Mesodermal cell (in vitro differentiated cells): ENCODE measurements around the gene KRTAP12-4.
"Not testable (repeated sequence)": the region's sequence is repeated elsewhere in the genome, so short reads cannot be mapped to it uniquely, and the experiment has no call there.

Source experiments
- H3K27ac ChIP-seq: 2 replicates; pipeline ENCODE4 v1.7.0; 2013; ENCODE audit warnings: mild to moderate bottlenecking, low read depth, low read length, moderate library complexity; ENCODE audit not compliant: severe bottlenecking
- H3K36me3 ChIP-seq: 2 replicates; pipeline ENCODE4 v1.7.1; 2013; ENCODE audit warnings: mild to moderate bottlenecking, low read length, moderate library complexity; ENCODE audit not compliant: control insufficient read depth, insufficient read depth
- H3K4me1 ChIP-seq: one replicate; pipeline ENCODE4 v1.7.1; 2013; ENCODE audit warnings: mild to moderate bottlenecking, low read length; ENCODE audit not compliant: insufficient read depth, control insufficient read depth, poor library complexity, severe bottlenecking
- H3K4me3 ChIP-seq: 2 replicates; pipeline ENCODE4 v1.7.0; 2013; ENCODE audit warnings: low read length, control low read depth, mild to moderate bottlenecking; ENCODE audit not compliant: insufficient read depth, poor library complexity, severe bottlenecking; ENCODE audit errors: extremely low read depth
- H3K9me3 ChIP-seq: 2 replicates; pipeline ENCODE4 v1.7.1; 2013; ENCODE audit warnings: mild to moderate bottlenecking, low read length, moderate library complexity; ENCODE audit not compliant: control insufficient read depth
- WGBS, 2 experiments: methylation state at CpG; one replicate each; pipeline ENCODE4 v1.1.5; 2013; ENCODE audit warnings: missing lambda C conversion rate in 2 of 2; ENCODE audit not compliant: insufficient coverage in 2 of 2; 5-methylcytosine and 5-hydroxymethylcytosine counted together

KRTAP12-4 gene

DNA sequence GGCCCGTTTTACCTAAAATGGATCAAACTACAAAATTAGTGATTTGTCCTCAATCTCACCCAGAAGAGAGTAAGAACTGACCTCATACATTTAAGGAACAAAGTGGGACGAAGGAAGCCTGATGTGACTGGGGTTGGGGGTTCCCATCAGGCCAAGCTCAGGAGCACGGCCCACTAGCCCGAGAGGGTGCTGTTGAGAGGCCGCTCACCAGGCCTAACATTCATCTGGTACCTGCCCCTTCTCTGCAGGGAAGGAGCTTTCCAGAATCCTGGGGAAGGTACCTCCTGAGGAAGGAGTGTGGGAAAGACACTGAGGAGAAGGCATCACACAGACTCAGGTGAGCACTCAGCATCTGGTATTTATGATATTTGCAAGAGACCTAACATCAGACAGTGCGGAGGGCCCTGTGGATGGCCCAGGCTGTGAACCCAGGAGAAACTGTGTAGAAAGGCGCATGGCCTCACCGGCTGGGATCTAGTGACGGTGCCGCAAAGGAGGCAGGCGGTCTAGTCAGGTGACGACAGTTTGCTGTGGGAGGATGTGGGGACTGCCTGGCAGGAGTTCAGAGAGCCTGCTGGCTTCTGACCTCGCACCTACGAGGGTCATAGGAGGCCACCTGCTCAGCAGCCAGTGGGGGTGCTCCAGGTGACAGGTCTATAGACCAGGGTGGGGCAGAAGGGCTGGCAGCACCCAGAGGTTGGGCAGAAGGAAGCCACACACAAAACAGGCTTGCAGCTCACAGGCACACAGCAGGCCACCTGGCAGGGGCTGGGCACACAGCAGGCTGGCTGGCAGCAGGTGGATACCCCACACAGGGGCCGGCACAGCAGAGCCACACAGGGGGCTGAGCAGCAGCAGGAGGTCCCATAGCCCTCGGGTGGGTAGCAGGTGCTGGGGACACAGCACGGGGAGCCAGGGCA lies 543 bp downstream of the KRTAP12-4 start:
- 86 to 91% methylated on average over 12 to 13 of the region's 17 CpGs for WGBS, 2 experiments

DNA sequence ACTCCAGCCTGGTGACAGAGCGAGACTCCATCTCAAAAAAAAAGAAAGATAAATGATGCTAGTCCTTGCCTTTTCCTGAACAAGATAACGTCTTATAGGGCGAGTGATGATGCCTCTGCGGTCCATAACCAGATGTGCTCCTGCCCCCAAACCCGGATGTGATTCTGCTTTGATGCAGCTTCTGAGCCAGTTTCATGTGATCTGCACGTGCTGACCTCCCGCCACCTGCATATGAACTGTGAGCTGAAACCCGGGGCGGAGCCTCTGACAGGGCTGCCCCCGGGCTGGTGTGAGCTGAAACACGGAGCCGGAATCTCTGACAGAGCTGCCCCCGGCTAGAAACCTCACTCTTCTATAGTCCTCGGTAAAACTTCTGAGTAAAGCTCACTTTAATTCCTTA lies 1.3 kb downstream of the KRTAP12-4 start:
- Histone ChIP-seq H3K4me3 (no peak overlapping the region), H3K27ac (no peak overlapping the region), H3K9me3 (peaks cover 10% of the 10 kb centered on the region), H3K4me1 (no peaks in the 10 kb centered on the region), H3K36me3 (no peaks in the 10 kb centered on the region)
- 80% methylated on average over 12 to 13 of the region's 14 CpGs for WGBS, 2 experiments

More for the DNA sequence above, 543 bp downstream of the KRTAP12-4 start:
- no peaks in the 10 kb centered on the region for H3K36me3 ChIP-seq
- no peak overlapping the region for H3K4me3 ChIP-seq
- H3K9me3 ChIP-seq, result peaks cover 10% of the 10 kb centered on the region
- H3K27ac ChIP-seq, result no peak overlapping the region
- peaks cover 5% of the 10 kb centered on the region for H3K4me1 ChIP-seq

DNA sequence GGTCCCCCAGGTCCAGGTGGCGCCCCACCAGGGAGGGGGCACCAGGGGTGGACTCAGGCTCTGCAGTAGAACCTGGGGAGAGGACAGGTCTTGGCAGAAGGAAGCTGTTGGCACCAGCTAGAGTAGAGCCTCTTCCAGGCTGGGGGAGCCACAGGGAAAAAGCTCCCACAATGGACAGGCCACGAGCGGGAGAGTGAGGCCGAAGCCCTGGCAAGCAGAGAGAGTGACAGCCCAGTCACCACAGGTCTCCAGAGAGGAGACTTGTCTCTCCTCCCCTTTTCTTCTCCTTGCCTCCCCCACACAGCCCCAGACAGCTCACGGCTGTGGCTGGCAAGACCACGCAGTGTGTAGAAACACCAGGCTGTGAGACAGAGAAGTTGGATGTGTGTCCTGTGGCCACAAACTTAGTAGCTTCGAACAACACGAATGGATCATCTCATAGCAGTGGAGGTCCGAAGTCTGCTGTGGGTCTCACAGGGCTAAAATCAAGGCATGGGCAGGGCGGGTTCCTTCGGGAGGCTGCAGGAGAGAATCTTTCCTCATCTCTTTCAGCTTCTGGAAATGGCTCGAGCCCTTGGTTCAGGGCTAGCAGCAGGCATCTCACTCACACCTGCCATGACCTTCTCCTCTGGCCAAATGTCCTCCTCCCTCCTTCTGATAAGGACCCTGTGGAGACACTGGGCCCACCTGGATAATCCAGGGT lies 3.3 kb downstream of the KRTAP12-4 start:
- no peaks in the 10 kb centered on the region for H3K4me1 ChIP-seq
- H3K36me3 ChIP-seq, result no peaks in the 10 kb centered on the region
- no peak overlapping the region for H3K4me3 ChIP-seq
- no peak overlapping the region for H3K27ac ChIP-seq
- H3K9me3 ChIP-seq, result no peaks in the 10 kb centered on the region
- 93% methylated on average over 10 to 12 of the region's 12 CpGs for WGBS, 2 experiments

DNA sequence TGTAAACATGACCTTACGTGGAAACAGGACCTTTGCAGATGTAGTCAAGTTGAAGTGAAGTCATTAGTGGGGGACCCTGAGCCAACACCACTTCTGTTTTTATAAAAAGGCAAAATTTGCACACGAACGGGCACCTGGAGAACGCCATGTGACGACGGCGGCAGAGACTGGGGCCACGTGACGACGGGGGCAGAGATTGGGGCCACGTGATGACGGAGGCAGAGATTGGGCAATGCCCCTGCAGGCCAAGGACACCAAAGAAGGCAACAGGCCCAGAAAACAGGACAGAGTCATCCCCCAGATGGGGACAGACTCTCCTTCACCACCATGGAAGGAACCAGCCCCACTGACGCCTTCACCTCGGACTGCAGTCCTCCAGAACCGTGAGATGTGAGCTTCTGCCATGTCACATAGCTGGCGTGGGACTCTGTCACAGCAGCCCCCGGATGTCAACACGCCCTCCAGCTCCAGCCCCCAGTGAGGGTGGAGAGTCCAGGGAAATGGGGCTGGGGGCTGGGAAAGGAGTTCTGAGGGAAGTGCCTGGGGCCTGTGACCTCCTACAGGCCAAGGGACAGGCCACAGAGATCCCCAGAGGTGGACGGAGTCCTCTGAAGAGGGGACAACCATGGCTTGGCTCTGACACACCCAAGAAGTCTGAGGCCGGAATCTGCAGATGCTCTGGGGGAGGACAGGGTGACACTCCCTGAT lies 4.0 kb downstream of the KRTAP12-4 start:
- WGBS, 2 experiments, result 92% methylated on average over 16 to 17 of the region's 20 CpGs
- no peaks in the 10 kb centered on the region for H3K4me1 ChIP-seq
- no peaks in the 10 kb centered on the region for H3K36me3 ChIP-seq
- no peak overlapping the region for H3K4me3 ChIP-seq
- H3K27ac ChIP-seq, result no peak overlapping the region
- peaks cover under 1% of the 10 kb centered on the region for H3K9me3 ChIP-seq

DNA sequence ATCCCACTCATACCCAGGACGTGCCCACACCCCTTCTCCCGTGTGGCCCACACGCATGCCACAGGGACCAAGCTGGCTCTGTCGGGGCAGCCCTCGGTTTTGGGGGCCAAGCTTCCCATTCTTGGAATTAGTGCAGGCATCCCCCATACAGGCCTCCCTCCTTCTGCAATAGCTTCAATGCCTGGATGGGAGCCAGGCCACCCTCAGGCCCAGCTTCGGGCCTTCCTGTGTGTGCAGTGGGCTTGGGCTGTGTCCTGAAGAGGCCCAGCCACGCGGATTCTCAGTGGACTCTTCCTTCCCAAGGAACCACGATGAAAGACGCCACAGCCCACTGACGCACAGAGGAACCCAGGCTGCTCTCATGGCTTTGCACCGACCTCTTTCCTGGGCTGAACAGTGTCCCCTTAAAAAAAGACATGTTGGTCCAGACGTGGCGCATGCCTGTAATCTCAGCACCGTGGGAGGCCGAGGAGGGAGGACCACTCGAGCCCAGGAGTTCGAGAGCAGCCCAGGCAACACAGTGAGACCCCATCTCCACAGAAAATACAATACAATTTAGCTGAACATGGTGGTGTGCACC lies 4.8 kb downstream of the KRTAP12-4 start:
- Histone ChIP-seq H3K4me1 (no peaks in the 10 kb centered on the region), H3K9me3 (peaks cover 5% of the 10 kb centered on the region), H3K4me3 (no peak overlapping the region), H3K36me3 (no peaks in the 10 kb centered on the region), H3K27ac (no peak overlapping the region)
- 92 to 94% methylated on average over 17 of the region's 18 CpGs for WGBS, 2 experiments

DNA sequence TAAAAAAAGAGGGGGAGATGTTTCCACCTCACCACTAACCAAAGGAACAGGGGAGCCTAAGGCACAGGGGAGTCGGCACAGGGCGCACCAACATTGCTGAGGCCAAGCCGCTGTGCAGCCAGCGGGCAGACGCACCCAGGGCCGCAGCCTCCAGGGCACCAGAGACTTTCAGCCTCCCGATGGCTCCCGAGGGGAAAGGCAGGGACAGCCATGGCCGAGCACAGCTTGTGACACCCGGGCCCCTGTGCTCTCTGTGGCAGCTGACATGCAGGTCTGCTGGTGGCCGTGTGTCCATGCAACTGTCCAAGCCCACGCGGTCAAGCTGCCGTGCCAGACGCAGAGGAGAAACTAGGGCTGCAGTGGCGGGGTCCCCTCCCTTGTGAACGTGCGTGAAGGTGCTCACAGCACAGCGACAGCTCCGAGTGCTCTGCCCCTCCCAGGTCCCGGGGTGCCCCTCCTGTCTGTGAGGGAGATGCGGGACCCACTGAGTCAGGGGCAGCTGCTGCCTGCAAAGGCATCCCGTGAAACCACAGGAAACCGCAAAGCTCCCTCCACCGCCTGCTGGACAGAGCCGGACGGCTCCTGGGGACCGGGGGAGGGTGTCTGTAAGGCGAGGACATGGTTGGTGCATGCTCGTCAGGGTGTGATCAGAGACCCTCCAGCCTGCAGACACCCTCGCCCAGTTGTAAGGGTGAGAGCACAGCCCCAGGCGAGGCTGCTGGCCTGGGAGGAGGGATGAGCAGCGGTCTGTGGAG lies 5.7 kb downstream of the KRTAP12-4 start:
- H3K4me1 ChIP-seq, result no peaks in the 10 kb centered on the region
- no peaks in the 10 kb centered on the region for H3K36me3 ChIP-seq
- H3K27ac ChIP-seq, result no peak overlapping the region
- WGBS, 2 experiments, result 90 to 94% methylated on average over 25 to 31 of the region's 33 CpGs
- peaks cover 12% of the 10 kb centered on the region for H3K9me3 ChIP-seq
- H3K4me3 ChIP-seq, result no peak overlapping the region

DNA sequence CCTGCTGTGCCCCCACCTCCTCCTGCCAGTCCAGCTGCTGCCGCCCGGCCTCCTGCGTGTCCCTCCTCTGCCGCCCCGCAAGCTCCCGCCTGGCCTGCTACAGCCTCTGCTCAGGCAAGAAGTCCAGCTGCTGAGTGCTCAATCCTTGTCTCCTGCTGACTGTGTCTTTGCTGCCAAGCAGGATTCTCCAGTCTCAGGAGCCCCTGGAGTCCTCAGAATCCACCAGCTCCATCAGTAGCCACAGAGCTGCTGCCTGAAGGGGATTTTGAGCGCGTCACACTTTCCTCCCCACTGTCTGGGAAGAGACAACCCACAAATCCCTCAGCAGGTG lies 7.3 kb downstream of the KRTAP12-4 start:
- H3K36me3 ChIP-seq, result no peaks in the 10 kb centered on the region
- H3K27ac ChIP-seq, result no peak overlapping the region
- 75 to 86% methylated on average over 8 of the region's 8 CpGs for WGBS, 2 experiments

DNA sequence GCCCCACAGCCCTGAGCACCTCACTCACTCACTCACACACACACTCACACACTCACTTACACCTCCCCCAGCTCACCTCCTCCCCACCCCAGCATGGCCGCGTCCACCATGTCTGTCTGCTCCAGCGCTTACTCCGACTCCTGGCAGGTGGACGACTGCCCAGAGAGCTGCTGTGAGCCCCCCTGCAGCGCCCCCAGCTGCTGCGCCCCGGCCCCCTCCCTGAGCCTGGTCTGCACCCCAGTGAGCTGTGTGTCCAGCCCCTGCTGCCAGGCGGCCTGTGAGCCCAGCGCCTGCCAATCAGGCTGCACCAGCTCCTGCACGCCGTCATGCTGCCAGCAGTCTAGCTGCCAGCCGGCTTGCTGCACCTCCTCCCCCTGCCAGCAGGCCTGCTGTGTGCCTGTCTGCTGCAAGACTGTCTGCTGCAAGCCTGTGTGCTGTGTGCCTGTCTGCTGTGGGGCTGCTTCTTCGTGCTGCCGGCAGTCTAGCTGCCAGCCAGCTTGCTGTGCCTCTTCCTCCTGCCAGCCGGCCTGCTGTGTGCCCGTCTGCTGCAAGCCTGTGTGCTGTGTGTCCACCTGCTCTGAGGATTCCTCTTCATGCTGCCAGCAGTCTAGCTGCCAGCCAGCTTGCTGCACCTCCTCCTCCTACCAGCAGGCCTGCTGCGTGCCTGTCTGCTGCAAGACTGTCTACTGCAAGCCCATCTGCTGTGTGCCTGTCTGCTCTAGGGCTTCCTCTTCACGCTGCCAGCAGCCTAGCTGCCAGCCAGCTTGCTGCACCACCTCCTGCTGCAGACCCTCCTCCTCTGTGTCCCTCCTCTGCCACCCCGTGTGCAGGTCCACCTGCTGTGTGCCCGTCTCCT lies 7.9 kb downstream of the KRTAP12-4 start, which contains the start of gene KRTAP10-11:
Gene KRTAP10-11 (plus strand): TSS at position 49 of the 856 bp plus-strand sequence. CDS start 45 bp downstream, at position 94.
- not testable (repeated sequence) for H3K27ac ChIP-seq, H3K36me3 ChIP-seq, H3K4me3 ChIP-seq, H3K4me1 ChIP-seq
- H3K9me3 ChIP-seq, result peaks cover 12% of the 10 kb centered on the region
- WGBS, 2 experiments, result 86 to 89% methylated on average over 14 to 19 of the region's 21 CpGs

More for the DNA sequence above, 7.3 kb downstream of the KRTAP12-4 start:
- peaks cover 12% of the 10 kb centered on the region for H3K9me3 ChIP-seq
- no peaks in the 10 kb centered on the region for H3K4me1 ChIP-seq
- H3K4me3 ChIP-seq, result no peak overlapping the region

DNA sequence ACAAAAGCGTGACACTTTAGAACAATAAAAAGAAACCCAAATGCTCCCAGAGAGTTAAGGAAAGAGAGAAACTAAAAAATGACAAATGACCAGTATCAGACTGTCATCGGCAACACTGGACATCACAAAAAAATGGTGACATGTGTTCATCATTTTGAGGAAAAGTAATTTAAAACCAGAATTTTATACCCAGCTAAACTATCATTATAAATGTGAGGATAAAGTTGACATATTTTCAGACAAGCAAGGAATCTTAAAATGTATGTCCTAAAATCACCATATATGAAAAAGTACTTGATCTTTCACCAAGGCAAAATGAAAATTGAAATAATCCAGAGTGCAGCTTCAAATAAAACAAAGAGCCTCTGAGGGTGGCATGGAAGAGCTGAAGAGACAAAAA lies 9.6 kb downstream of the KRTAP12-4 start:
- no peak overlapping the region for H3K27ac ChIP-seq
- no peaks in the 10 kb centered on the region for H3K36me3 ChIP-seq
- H3K9me3 ChIP-seq, result peaks cover 18% of the 10 kb centered on the region
- H3K4me3 ChIP-seq, result no peak overlapping the region
- H3K4me1 ChIP-seq, result no peaks in the 10 kb centered on the region
- WGBS, 2 experiments, result no CpG with 5 or more reads among the region's 2 CpGs
